T1000 (cell line): Measurements from ENCODE around the gene ASPDH.
"Not testable (repeated sequence)": the region's sequence is repeated elsewhere in the genome, so short reads cannot be mapped to it uniquely, and the experiment has no call there.

Experiments used
- DNase-seq: peaks from one replicate; lab custom pipeline; 2025; ENCODE audit warnings: mixed read lengths; lab: John Stamatoyannopoulos, UW

The ASPDH gene

GRCh38 chr19:50547385-50548190 is 33.9 kb upstream of the ASPDH start:
- no peak for DNase-seq

GRCh38 chr19:50546527-50547221 is 33.0 kb upstream of the ASPDH start:
- DNase-seq = no peak

- DNase-seq = no peak
Measured at GRCh38 chr19:50542943-50543342, 29.2 kb upstream of the ASPDH start.

GRCh38 chr19:50537769-50538230 is 24.1 kb upstream of the ASPDH start:
- no peak for DNase-seq

GRCh38 chr19:50537306-50537685 is 23.6 kb upstream of the ASPDH start:
- DNase-seq = no peak

GRCh38 chr19:50536662-50537305 is 23.1 kb upstream of the ASPDH start:
- no peak for DNase-seq

- no peak for DNase-seq
Measured at GRCh38 chr19:50535672-50536187, 22.0 kb upstream of the ASPDH start.

GRCh38 chr19:50534478-50534877 is 20.8 kb upstream of the ASPDH start:
- DNase-seq = no peak

GRCh38 chr19:50532952-50533351 is 19.2 kb upstream of the ASPDH start:
- no peak for DNase-seq

- DNase-seq = no peak
Measured at GRCh38 chr19:50531171-50531612, 17.5 kb upstream of the ASPDH start.

- not testable (repeated sequence) for DNase-seq
Measured at GRCh38 chr19:50528052-50528451, 14.3 kb upstream of the ASPDH start.

GRCh38 chr19:50522881-50523280 is 9.2 kb upstream of the ASPDH start:
- DNase-seq = no peak

- no peak for DNase-seq
Measured at GRCh38 chr19:50520822-50521465, 7.2 kb upstream of the ASPDH start.

GRCh38 chr19:50519006-50519575 is 5.4 kb upstream of the ASPDH start:
- no peak for DNase-seq

- DNase-seq = no peak
Measured at GRCh38 chr19:50518091-50519005, 4.6 kb upstream of the ASPDH start.

- DNase-seq = no peak
Measured at GRCh38 chr19:50517704-50518075, 4.0 kb upstream of the ASPDH start.

GRCh38 chr19:50516964-50517703 is 3.4 kb upstream of the ASPDH start:
- DNase-seq = no peak

- DNase-seq = no peak
Measured at GRCh38 chr19:50516456-50516855, 2.7 kb upstream of the ASPDH start.

- no peak for DNase-seq
Measured at GRCh38 chr19:50515168-50515561, 1.5 kb upstream of the ASPDH start.
